Parathyroid adenoma (tissue), 2 donors: Measurements from ENCODE around the gene CYP4F11.
"Not testable (repeated sequence)": the region's sequence is repeated elsewhere in the genome, so short reads cannot be mapped to it uniquely, and the experiment has no call there.

Source experiments
- H2AFZ ChIP-seq: fragments of 300-600 bp; sonication (generic); one replicate; pipeline ENCODE4 v1.7.0; 2017; ENCODE audit warnings: antibody characterized with exemption, mild to moderate bottlenecking
- H3K27ac ChIP-seq: fragments of 300-600 bp; sonication (generic); one replicate; pipeline ENCODE4 v1.7.0; 2017
- H3K27me3 ChIP-seq: fragments of 300-600 bp; sonication (generic); one replicate; pipeline ENCODE4 v1.7.0; 2017; ENCODE audit warnings: low read length; ENCODE audit not compliant: control insufficient read depth, insufficient read depth
- H3K36me3 ChIP-seq: fragments of 300-600 bp; sonication (generic); one replicate; pipeline ENCODE4 v1.7.0; 2017; ENCODE audit warnings: low read length; ENCODE audit not compliant: control insufficient read depth, insufficient read depth
- H3K4me1 ChIP-seq: fragments of 300-600 bp; sonication (generic); one replicate; pipeline ENCODE4 v1.7.0; 2017; ENCODE audit warnings: control low read depth
- H3K4me2 ChIP-seq: fragments of 300-600 bp; sonication (generic); one replicate; pipeline ENCODE4 v1.7.0; 2017; ENCODE audit warnings: low read length
- H3K4me3 ChIP-seq: fragments of 300-600 bp; sonication (generic); one replicate; pipeline ENCODE4 v1.7.0; 2017; ENCODE audit warnings: low read depth, low read length
- H3K79me2 ChIP-seq: fragments of 300-600 bp; sonication (generic); one replicate; pipeline ENCODE4 v1.7.0; 2017; ENCODE audit warnings: control low read depth
- H3K9ac ChIP-seq: fragments of 300-600 bp; sonication (generic); one replicate; pipeline ENCODE4 v1.7.0; 2017; ENCODE audit warnings: mild to moderate bottlenecking
- H3K9me3 ChIP-seq: fragments of 300-600 bp; sonication (generic); one replicate; pipeline ENCODE4 v1.7.0; 2017; ENCODE audit warnings: low read length; ENCODE audit not compliant: control insufficient read depth
- TF ChIP-seq, protein P1 (sequence below): fragments of 300-600 bp; sonication (generic); IDR thresholded peaks from one replicate; pipeline ENCODE4 v1.7.0; 2017; ENCODE audit warnings: antibody characterized with exemption, mild to moderate bottlenecking
- donor health status: primary hyperparathyroidism.

CYP4F11 gene

GRCh38 chr19:15974856-15975255 lies 40.5 kb upstream of the CYP4F11 start:
- Histone ChIP-seq H3K4me3 (no peak overlapping the region), H3K79me2 (no peaks in the 10 kb centered on the region), H3K9ac (no peak overlapping the region), H3K27me3 (no peaks in the 10 kb centered on the region), H3K36me3 (no peaks in the 10 kb centered on the region), H2AFZ (no peak overlapping the region), H3K9me3 (no peaks in the 10 kb centered on the region), H3K4me2 (no peak overlapping the region), H3K27ac (no peak overlapping the region), H3K4me1 (no peaks in the 10 kb centered on the region)
- TF ChIP-seq, protein P1, sequence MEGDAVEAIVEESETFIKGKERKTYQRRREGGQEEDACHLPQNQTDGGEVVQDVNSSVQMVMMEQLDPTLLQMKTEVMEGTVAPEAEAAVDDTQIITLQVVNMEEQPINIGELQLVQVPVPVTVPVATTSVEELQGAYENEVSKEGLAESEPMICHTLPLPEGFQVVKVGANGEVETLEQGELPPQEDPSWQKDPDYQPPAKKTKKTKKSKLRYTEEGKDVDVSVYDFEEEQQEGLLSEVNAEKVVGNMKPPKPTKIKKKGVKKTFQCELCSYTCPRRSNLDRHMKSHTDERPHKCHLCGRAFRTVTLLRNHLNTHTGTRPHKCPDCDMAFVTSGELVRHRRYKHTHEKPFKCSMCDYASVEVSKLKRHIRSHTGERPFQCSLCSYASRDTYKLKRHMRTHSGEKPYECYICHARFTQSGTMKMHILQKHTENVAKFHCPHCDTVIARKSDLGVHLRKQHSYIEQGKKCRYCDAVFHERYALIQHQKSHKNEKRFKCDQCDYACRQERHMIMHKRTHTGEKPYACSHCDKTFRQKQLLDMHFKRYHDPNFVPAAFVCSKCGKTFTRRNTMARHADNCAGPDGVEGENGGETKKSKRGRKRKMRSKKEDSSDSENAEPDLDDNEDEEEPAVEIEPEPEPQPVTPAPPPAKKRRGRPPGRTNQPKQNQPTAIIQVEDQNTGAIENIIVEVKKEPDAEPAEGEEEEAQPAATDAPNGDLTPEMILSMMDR: no peak

GRCh38 chr19:15972043-15972442 lies 37.7 kb upstream of the CYP4F11 start:
- not testable (repeated sequence) for H3K9me3 ChIP-seq, H3K27me3 ChIP-seq, H3K4me1 ChIP-seq, H3K4me2 ChIP-seq, H3K9ac ChIP-seq, H2AFZ ChIP-seq, H3K79me2 ChIP-seq, H3K27ac ChIP-seq, H3K4me3 ChIP-seq, H3K36me3 ChIP-seq

- no peaks in the 10 kb centered on the region for H3K4me1 ChIP-seq
- no peaks in the 10 kb centered on the region for H3K36me3 ChIP-seq
- H3K27ac ChIP-seq: no peak overlapping the region
- no peak overlapping the region for H2AFZ ChIP-seq
- no peak overlapping the region for H3K4me3 ChIP-seq
- TF ChIP-seq, protein P1: no peak
- no peaks in the 10 kb centered on the region for H3K79me2 ChIP-seq
- H3K9me3 ChIP-seq: no peaks in the 10 kb centered on the region
- H3K27me3 ChIP-seq: no peaks in the 10 kb centered on the region
- H3K9ac ChIP-seq: no peak overlapping the region
- H3K4me2 ChIP-seq: no peak overlapping the region
Measured at GRCh38 chr19:15971224-15971780, 37.0 kb upstream of the CYP4F11 start.

DNA sequence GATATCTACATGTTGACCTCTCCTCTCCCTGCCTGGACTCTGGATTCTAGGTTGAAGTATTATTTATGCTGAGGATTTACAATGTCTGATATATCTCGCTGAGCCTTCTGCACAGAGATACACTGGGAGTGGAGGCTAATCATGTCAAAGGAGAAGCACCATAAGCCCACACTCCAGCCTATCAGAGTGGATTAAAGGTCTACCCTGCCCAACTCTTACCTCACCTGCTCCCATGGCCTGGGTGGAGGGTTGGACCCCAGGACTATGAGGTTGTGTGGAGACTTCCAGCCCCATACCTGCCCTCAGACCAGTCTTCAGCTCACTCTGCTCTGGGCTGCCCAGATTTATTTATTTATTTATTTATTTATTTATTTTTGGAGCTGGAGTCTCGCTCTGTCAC lies 29.9 kb upstream of the CYP4F11 start:
- TF ChIP-seq, protein P1: no peak
- Histone ChIP-seq H3K9ac (no peak overlapping the region), H3K36me3 (no peaks in the 10 kb centered on the region), H3K27ac (no peak overlapping the region), H3K4me3 (no peak overlapping the region), H3K9me3 (no peaks in the 10 kb centered on the region), H3K27me3 (no peaks in the 10 kb centered on the region), H3K4me1 (no peaks in the 10 kb centered on the region), H2AFZ (no peak overlapping the region), H3K79me2 (no peaks in the 10 kb centered on the region), H3K4me2 (no peak overlapping the region)

DNA sequence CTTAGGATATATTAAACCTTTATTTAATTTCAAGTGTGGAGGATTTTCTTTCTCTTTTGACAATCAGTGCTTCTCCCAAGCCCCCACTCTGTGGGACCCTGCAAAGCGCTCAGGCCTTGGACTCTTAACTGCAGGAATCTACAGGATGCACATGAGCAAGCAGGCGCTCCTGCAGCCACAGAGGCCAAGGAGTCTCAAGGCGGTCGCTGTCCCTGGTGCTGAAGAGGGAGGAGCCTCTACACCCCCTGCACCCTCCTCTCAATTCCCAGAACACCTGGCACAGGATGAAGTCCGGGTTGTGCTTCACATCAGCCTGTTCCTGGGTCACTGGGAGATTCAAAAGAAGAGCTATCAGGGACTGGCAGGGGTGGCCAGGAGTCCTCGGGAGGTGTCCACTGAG lies 28.0 kb upstream of the CYP4F11 start:
- H3K9ac ChIP-seq: no peak overlapping the region
- no peak overlapping the region for H3K27ac ChIP-seq
- no peaks in the 10 kb centered on the region for H3K27me3 ChIP-seq
- H3K36me3 ChIP-seq: no peaks in the 10 kb centered on the region
- H3K79me2 ChIP-seq: no peaks in the 10 kb centered on the region
- no peaks in the 10 kb centered on the region for H3K9me3 ChIP-seq
- no peak overlapping the region for H2AFZ ChIP-seq
- H3K4me2 ChIP-seq: no peak overlapping the region
- H3K4me3 ChIP-seq: no peak overlapping the region
- TF ChIP-seq, protein P1: no peak
- no peaks in the 10 kb centered on the region for H3K4me1 ChIP-seq
